Kidney epithelial cell (primary cell): ENCODE measurements around the gene RASGRF2. TPM values are rescaled to one million over a fixed set of nuclear protein-coding genes. Genes with fewer than 3 reads are reported as not detected.

Experiments
- DNase-seq: peaks from one replicate; pipeline ENCODE4 v3.0.0-alpha.2; 2010; ENCODE audit warnings: low read depth
- H3K27me3 ChIP-seq: 2 replicates; pipeline ENCODE4 v1.6.0; 2011; ENCODE audit warnings: low read length; ENCODE audit not compliant: control insufficient read depth, insufficient read depth
- H3K36me3 ChIP-seq: 2 replicates; pipeline ENCODE4 v1.5.1; 2011; ENCODE audit warnings: low read length; ENCODE audit not compliant: control insufficient read depth, insufficient read depth
- H3K4me3 ChIP-seq: 2 replicates; pipeline ENCODE4 v1.5.1; 2011; ENCODE audit warnings: low read depth, mild to moderate bottlenecking, control low read depth, low read length
- total RNA-seq: library from RNA; depleted of rRNA; stranded (reverse); fragments of >200 nt; gene quantifications from 2 replicates; pipeline ENCODE4 v1.2.3, GENCODE V29; 2015
- TF ChIP-seq, protein P1 (sequence below): IDR thresholded peaks from 2 replicates; pipeline ENCODE4 v1.5.1; 2011; ENCODE audit warnings: mild to moderate bottlenecking, moderate library complexity, low read length, control low read depth, inconsistent platforms; ENCODE audit not compliant: insufficient read depth, poor library complexity, severe bottlenecking

The RASGRF2 gene
- total RNA-seq, 1 donor from 2014 or later = 5.8 TPM

DNA sequence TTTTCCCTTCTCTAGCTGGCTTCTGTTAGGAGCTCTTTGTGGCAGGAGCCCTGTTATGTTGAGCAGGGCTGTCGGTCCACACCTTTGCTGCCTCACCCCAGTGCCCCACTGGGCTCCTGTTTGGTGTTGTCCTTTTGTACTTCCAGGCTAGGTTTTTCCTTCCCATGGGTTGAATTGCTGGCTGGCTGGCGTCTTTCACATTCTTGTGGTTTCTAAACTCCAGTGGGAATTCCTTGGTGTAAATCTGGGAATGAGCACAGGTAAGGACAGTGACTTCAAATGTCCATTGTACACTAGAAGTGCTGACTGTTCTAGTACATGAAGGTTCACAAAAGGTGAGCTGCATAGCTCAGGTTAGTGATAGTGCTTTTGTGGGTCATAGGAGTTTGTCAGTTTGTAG lies 30.4 kb downstream of the RASGRF2 start:
- DNase-seq = no peak
- TF ChIP-seq, protein P1, sequence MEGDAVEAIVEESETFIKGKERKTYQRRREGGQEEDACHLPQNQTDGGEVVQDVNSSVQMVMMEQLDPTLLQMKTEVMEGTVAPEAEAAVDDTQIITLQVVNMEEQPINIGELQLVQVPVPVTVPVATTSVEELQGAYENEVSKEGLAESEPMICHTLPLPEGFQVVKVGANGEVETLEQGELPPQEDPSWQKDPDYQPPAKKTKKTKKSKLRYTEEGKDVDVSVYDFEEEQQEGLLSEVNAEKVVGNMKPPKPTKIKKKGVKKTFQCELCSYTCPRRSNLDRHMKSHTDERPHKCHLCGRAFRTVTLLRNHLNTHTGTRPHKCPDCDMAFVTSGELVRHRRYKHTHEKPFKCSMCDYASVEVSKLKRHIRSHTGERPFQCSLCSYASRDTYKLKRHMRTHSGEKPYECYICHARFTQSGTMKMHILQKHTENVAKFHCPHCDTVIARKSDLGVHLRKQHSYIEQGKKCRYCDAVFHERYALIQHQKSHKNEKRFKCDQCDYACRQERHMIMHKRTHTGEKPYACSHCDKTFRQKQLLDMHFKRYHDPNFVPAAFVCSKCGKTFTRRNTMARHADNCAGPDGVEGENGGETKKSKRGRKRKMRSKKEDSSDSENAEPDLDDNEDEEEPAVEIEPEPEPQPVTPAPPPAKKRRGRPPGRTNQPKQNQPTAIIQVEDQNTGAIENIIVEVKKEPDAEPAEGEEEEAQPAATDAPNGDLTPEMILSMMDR = no peak
- Histone ChIP-seq H3K4me3 (no peak overlapping the region), H3K27me3 (no peaks in the 10 kb centered on the region), H3K36me3 (no peaks in the 10 kb centered on the region)

- no peak for DNase-seq
- H3K27me3 ChIP-seq = no peaks in the 10 kb centered on the region
- no peaks in the 10 kb centered on the region for H3K36me3 ChIP-seq
- TF ChIP-seq, protein P1 = no peak
- no peak overlapping the region for H3K4me3 ChIP-seq
Measured at GRCh38 chr5:80990971-80991370, 30.8 kb downstream of the RASGRF2 start.

- TF ChIP-seq, protein P1 = no peak
- no peak overlapping the region for H3K4me3 ChIP-seq
- no peaks in the 10 kb centered on the region for H3K27me3 ChIP-seq
- H3K36me3 ChIP-seq = no peaks in the 10 kb centered on the region
- DNase-seq = no peak
Measured at GRCh38 chr5:80995908-80996307, 35.7 kb downstream of the RASGRF2 start.

- Histone ChIP-seq H3K27me3 (no peaks in the 10 kb centered on the region), H3K36me3 (no peaks in the 10 kb centered on the region), H3K4me3 (no peak overlapping the region)
- DNase-seq = no peak
- TF ChIP-seq, protein P1 = no peak
Measured at GRCh38 chr5:80998590-80998979, 38.4 kb downstream of the RASGRF2 start.

DNA sequence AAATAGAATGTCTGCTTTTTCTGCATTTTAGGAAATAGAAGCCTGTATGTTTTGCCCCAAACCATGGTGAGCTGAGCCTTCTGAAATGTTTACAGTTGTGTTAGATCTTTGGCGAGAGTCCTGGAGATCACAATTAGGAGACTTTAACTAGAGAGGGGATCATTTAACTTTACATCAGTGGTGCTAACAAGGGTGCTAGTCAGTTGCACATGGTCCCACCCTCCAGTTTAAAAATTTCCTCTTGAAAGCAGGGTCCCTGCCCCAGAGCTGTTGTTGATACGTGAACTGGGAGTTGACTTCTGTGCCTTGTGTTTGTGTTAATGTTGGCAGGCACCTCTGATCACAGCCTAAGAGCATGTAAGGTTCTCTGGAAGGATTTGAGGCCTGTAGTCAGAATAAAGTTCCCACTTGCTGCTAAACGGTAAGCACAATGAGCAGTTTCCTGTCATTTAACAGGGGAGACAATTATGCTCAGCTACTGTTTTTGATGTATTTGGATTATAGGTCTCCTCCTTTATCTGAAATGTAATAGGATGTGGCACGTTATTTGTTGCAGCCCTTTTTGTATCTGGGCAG lies 43.7 kb downstream of the RASGRF2 start:
- TF ChIP-seq, protein P1 = no peak
- DNase-seq = no peak

DNA sequence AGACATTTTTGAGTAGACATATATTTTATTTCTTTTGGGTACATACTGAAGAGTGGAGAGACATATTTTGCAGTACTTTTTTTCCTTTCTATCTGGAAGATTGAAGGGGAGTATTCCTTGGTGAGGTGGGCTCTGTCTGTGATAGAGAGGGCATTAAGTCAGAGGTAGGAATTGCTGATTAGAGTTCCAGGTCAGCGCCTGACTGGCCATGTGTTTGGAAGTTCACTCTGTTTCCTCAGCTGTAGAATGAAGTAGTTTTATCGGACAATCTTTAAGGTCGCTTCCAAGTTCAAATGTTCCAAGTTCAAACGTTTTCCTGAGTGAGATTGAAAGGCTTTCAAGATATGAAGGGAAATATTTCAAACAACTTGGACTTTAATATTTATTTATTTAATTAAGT lies 45.5 kb downstream of the RASGRF2 start:
- DNase-seq = no peak
- no peaks in the 10 kb centered on the region for H3K27me3 ChIP-seq
- TF ChIP-seq, protein P1 = no peak
- no peaks in the 10 kb centered on the region for H3K36me3 ChIP-seq
- no peak overlapping the region for H3K4me3 ChIP-seq

More for the DNA sequence above, 43.7 kb downstream of the RASGRF2 start:
- no peaks in the 10 kb centered on the region for H3K36me3 ChIP-seq
- H3K4me3 ChIP-seq = no peak overlapping the region
- H3K27me3 ChIP-seq = no peaks in the 10 kb centered on the region
